GM21367 (cell line): ENCODE data around the gene WNT10A.
"Not testable (repeated sequence)": the region's sequence is repeated elsewhere in the genome, so short reads cannot be mapped to it uniquely, and the experiment has no call there.

ENCODE experiments used
- ATAC-seq: cut with Tn5 transposase; IDR thresholded peaks from one replicate; pipeline ENCODE4 v1.9.1; 2021; ENCODE audit not compliant: unreplicated experiment

The WNT10A gene

GRCh38 chr2:218927876-218928275 lies 47.2 kb downstream of the WNT10A start:
- no peak for ATAC-seq

GRCh38 chr2:218930488-218930887 lies 49.8 kb downstream of the WNT10A start:
- not testable (repeated sequence) for ATAC-seq

- not testable (repeated sequence) for ATAC-seq
Measured at GRCh38 chr2:218931751-218932150, 51.1 kb downstream of the WNT10A start.
